HFFc6 (cell line): ENCODE measurements around the gene CXCL14. TPM values are rescaled to one million over a fixed set of nuclear protein-coding genes. Genes with fewer than 3 reads are reported as not detected.
"Not testable (repeated sequence)": the region's sequence is repeated elsewhere in the genome, so short reads cannot be mapped to it uniquely, and the experiment has no call there.

Experiments
- DNase-seq: peaks from one replicate; pipeline ENCODE4 v3.0.0-alpha.2; 2018
- H3K27ac Mint-ChIP-seq: 2 replicates; pipeline ENCODE4 v1.8.0; 2020; ENCODE audit warnings: mild to moderate bottlenecking, mixed read lengths
- H3K27me3 Mint-ChIP-seq: 2 replicates; pipeline ENCODE4 v1.8.0; 2021; ENCODE audit warnings: mild to moderate bottlenecking, moderate library complexity, mixed read lengths; ENCODE audit not compliant: insufficient read depth
- H3K36me3 Mint-ChIP-seq: 2 replicates; pipeline ENCODE4 v1.8.0; 2021; ENCODE audit warnings: low read depth, mixed read lengths
- H3K4me1 Mint-ChIP-seq: 2 replicates; pipeline ENCODE4 v1.8.0; 2020; ENCODE audit warnings: low read depth, mixed read lengths
- H3K4me3 Mint-ChIP-seq: 2 replicates; pipeline ENCODE4 v1.8.0; 2020; ENCODE audit warnings: mild to moderate bottlenecking, moderate library complexity, mixed read lengths
- H3K9me3 Mint-ChIP-seq: 2 replicates; pipeline ENCODE4 v1.8.0; 2020; ENCODE audit warnings: mild to moderate bottlenecking, mixed read lengths
- total RNA-seq, 6 experiments: library from RNA; stranded (reverse); fragmentation: NEBNext Ultra II Directional; extraction: Animal tissue kit (Norgen Biotek cat#: 25700); gene quantifications; 2 replicates in 1 of 6; 3 replicates in 5 of 6; pipeline ENCODE4 v1.2.3, GENCODE V29; 2021
- TF ChIP-seq, protein P1 (sequence below): fragments of 200-600 bp; sonication (generic); IDR thresholded peaks from 2 replicates; pipeline ENCODE4 v1.5.0; 2021; ENCODE audit warnings: antibody characterized with exemption, mild to moderate bottlenecking

The CXCL14 gene
- total RNA-seq, 6 experiments from 2014 or later: 0.17 TPM; not detected in 5

DNA sequence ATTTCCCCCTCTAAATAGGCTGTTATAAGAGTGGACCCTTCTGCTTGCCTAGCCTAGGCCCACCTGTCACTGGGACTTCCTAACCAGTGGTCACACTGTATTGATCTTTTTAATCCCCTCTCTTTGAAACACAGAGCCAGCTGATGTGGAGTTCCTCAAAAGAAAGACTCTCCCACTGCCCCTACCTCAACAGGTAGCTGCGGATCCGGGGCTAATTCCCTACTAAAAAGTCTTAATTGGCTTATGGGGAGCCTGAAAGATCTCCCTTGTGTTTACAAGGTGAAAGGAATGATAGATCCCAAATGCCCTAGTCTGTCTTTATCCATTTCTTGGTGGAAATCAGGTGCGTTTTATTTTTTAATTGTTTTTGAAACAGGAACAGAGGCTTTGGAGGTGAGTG, 45.0 kb downstream of the CXCL14 start:
- no peak for DNase-seq
- Mint-ChIP-seq H3K9me3 (no peaks in the 10 kb centered on the region; the same call in 1 of the 2 replicates), H3K27ac (no peak overlapping the region), H3K4me1 (no peaks in the 10 kb centered on the region), H3K36me3 (no peaks in the 10 kb centered on the region), H3K27me3 (peaks cover 54% of the 10 kb centered on the region), H3K4me3 (no peak overlapping the region)
- TF ChIP-seq, protein P1, sequence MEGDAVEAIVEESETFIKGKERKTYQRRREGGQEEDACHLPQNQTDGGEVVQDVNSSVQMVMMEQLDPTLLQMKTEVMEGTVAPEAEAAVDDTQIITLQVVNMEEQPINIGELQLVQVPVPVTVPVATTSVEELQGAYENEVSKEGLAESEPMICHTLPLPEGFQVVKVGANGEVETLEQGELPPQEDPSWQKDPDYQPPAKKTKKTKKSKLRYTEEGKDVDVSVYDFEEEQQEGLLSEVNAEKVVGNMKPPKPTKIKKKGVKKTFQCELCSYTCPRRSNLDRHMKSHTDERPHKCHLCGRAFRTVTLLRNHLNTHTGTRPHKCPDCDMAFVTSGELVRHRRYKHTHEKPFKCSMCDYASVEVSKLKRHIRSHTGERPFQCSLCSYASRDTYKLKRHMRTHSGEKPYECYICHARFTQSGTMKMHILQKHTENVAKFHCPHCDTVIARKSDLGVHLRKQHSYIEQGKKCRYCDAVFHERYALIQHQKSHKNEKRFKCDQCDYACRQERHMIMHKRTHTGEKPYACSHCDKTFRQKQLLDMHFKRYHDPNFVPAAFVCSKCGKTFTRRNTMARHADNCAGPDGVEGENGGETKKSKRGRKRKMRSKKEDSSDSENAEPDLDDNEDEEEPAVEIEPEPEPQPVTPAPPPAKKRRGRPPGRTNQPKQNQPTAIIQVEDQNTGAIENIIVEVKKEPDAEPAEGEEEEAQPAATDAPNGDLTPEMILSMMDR: no peak

DNA sequence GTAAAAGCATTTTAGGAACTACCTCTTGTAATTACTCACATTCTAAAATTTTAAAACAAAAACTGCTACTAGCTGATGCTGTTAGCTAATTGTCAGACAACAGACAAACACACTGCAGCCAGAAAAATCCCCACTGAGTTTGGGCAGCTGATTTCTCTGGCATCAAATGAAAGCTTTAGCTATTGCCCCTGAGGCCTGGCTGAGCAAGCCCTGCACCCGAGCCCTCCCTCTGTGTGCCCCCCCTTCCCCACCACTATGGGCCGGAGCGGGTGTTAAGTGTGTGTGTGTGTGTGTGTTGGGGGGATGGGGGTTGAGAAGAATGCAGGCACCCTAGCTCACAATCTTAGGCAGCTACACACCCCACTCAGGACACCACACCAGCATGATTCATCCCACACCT, 45.5 kb downstream of the CXCL14 start:
- no peaks in the 10 kb centered on the region for H3K36me3 Mint-ChIP-seq
- TF ChIP-seq, protein P1: no peak
- no peak for DNase-seq
- no peak overlapping the region for H3K4me3 Mint-ChIP-seq
- H3K4me1 Mint-ChIP-seq: no peaks in the 10 kb centered on the region
- H3K27me3 Mint-ChIP-seq: peaks cover 50% of the 10 kb centered on the region
- no peaks in the 10 kb centered on the region; the same call in 1 of the 2 replicates for H3K9me3 Mint-ChIP-seq
- H3K27ac Mint-ChIP-seq: no peak overlapping the region

DNA sequence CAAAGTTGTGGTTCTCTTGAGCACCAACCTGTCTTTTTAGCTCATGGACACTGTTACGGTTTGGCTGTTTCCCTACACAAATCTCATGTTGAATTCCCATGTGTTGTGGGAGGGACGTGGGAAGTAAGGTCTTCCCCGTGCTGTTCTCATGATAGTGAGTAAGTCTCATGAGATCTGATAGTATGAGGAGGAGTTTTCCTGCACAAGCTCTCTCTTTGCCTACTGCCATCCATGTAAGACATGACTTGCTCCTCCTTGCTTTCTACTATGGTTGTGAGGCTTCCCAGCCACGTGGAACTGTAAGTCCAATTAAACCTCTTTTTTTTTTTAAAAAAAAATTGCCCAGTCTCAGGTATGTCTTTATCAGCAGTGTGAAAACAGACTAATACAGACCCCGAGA, 49.2 kb downstream of the CXCL14 start:
- not testable (repeated sequence) for DNase-seq, H3K27ac Mint-ChIP-seq, H3K4me1 Mint-ChIP-seq, H3K9me3 Mint-ChIP-seq, H3K4me3 Mint-ChIP-seq, H3K36me3 Mint-ChIP-seq
- peaks cover 40% of the 10 kb centered on the region for H3K27me3 Mint-ChIP-seq

DNA sequence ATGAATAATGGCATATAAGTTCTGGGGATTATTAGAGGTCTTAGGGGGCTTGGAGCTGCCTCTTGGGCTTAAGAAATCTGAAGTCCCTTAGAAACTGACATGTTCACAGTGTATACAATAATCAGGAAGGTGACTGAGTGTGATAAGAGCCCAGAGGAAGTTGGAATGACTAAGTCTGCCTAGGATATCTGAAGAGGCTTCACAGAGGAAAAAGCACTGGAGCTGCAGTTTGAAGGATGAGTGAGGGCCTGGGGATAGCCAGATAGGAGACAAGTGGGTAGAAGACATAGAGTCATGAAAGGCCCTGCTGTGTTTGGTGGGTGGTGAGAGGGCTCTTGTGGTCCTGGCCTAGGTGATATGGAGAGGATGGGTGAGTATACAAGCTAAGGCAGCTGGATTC, 51.9 kb downstream of the CXCL14 start:
- H3K9me3 Mint-ChIP-seq: no peaks in the 10 kb centered on the region; the same call in 1 of the 2 replicates
- H3K36me3 Mint-ChIP-seq: no peaks in the 10 kb centered on the region
- H3K4me1 Mint-ChIP-seq: no peaks in the 10 kb centered on the region
- no peak for DNase-seq
- H3K27me3 Mint-ChIP-seq: peaks cover 19% of the 10 kb centered on the region
- H3K27ac Mint-ChIP-seq: no peak overlapping the region
- TF ChIP-seq, protein P1: no peak
- H3K4me3 Mint-ChIP-seq: no peak overlapping the region

DNA sequence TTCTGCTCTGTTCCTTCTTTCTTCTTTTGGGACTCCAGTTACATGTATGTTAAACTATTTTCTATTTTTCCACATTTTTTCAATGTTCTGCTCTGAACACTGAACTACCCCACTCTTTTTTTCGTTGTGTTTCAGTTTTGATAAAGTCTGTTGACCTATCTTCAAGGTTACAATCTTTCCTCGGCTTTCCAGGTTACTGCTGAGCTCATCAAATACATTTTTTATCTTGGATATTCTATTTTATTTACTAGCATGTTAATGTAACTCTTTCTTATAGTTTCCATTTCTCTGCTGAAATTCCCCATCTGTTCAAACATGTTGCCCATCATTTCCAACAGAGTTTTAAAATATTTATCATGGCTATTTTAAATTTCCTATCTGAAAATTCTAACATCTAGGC, 56.8 kb downstream of the CXCL14 start:
- DNase-seq: no peak
- H3K4me3 Mint-ChIP-seq: no peak overlapping the region
- H3K27me3 Mint-ChIP-seq: peaks cover 15% of the 10 kb centered on the region
- TF ChIP-seq, protein P1: no peak
- no peaks in the 10 kb centered on the region for H3K9me3 Mint-ChIP-seq
- no peak overlapping the region for H3K27ac Mint-ChIP-seq
- H3K36me3 Mint-ChIP-seq: no peaks in the 10 kb centered on the region
- no peaks in the 10 kb centered on the region for H3K4me1 Mint-ChIP-seq

Other genes with a start within 250 kb of the CXCL14 start
- gene MACROH2A1, start 179.8 kb downstream of the CXCL14 start, total RNA-seq: 100 to 1,000 TPM; 116 to 144 (median 127) TPM
- not detected for gene DCANP1, start 131.6 kb downstream of the CXCL14 start, total RNA-seq
- not detected for gene TIFAB, start 126.6 kb downstream of the CXCL14 start, total RNA-seq
- gene NEUROG1, start 43.0 kb downstream of the CXCL14 start, total RNA-seq: not detected